Peyer's patch (tissue), 4 donors: ENCODE measurements around the gene COL28A1. TPM values are rescaled to one million over a fixed set of nuclear protein-coding genes. Genes with fewer than 3 reads are reported as not detected.

ENCODE experiments used
- DNase-seq, 3 donors: peaks; one replicate each; pipeline ENCODE4 v3.0.0-alpha.2; 2017 to 2019
- H3K27ac ChIP-seq, 4 donors: fragments of 200-600 bp; sonication (generic); one replicate each; pipeline ENCODE4 v1.5.1; 2016 to 2019
- H3K27me3 ChIP-seq, 2 donors: fragments of 200-600 bp; sonication (generic); one replicate each; pipeline ENCODE4 v1.5.1; 2019
- H3K36me3 ChIP-seq, 3 donors: fragments of 200-600 bp; sonication (generic); one replicate each; pipeline ENCODE4 v1.5.1; 2016 to 2019
- H3K4me1 ChIP-seq, 4 donors: fragments of 200-600 bp; sonication (generic); one replicate each; pipeline ENCODE4 v1.5.1; 2016 to 2019
- H3K4me3 ChIP-seq, 4 donors: fragments of 200-600 bp; sonication (generic); 1 replicate in 3 of 4; 2 replicates in 1 of 4; pipeline ENCODE4 v1.5.1; 2016 to 2019; ENCODE audit warnings: mild to moderate bottlenecking in 1 of 4
- H3K9me3 ChIP-seq, 4 donors: fragments of 200-600 bp; sonication (generic); one replicate each; pipeline ENCODE4 v1.5.1; 2016 to 2019; ENCODE audit warnings: mild to moderate bottlenecking in 1 of 4
- CTCF ChIP-seq, 6 experiments: fragments of 450-650 bp in 4 of 6; fragments of 200-600 bp in 2 of 6; sonication (generic) in 1 of 6; IDR thresholded peaks; one replicate each; pipeline ENCODE4 v1.5.1; 2017 to 2019; ENCODE audit warnings: antibody characterized with exemption in 6 of 6, mild to moderate bottlenecking in 3 of 6, moderate library complexity in 1 of 6
- POLR2A ChIP-seq, 2 donors: fragments of 450-650 bp; IDR thresholded peaks; one replicate each; pipeline ENCODE4 v1.5.1; 2017; ENCODE audit warnings: antibody characterized with exemption in 2 of 2, mild to moderate bottlenecking in 2 of 2, moderate library complexity in 2 of 2
- total RNA-seq, 4 donors: library from RNA; depleted of rRNA; stranded (reverse); fragments of >200 nt; gene quantifications; one replicate each; pipeline ENCODE4 v1.1.0, GENCODE V29; 2016

Gene COL28A1
- total RNA-seq, 4 donors from 2014 or later = 1.4 to 5.8 (median 1.9) TPM

GRCh38 chr7:7517754-7518153 is 17.9 kb downstream of the COL28A1 start:
- DNase-seq = no peak
- Histone ChIP-seq H3K36me3 (no peaks in the 10 kb centered on the region), H3K27me3 (no peaks in the 10 kb centered on the region), H3K4me3 (no peak overlapping the region), H3K27ac (no peak overlapping the region), H3K4me1 (peaks cover 0 to 12% (median 0%) of the 10 kb centered on the region in 4 donors), H3K9me3 (no peaks in the 10 kb centered on the region)
- no peak for TF ChIP-seq POLR2A (IDR thresholded peaks at IDR 0.05)
- no peak for TF ChIP-seq CTCF (IDR thresholded peaks at IDR 0.05)

GRCh38 chr7:7516662-7517061 is 19.0 kb downstream of the COL28A1 start:
- no peaks in the 10 kb centered on the region for H3K27me3 ChIP-seq
- no peaks in the 10 kb centered on the region for H3K36me3 ChIP-seq
- H3K9me3 ChIP-seq = no peaks in the 10 kb centered on the region
- peak in 1 of 3 donors; percentile 57 for DNase-seq
- TF ChIP-seq POLR2A (IDR thresholded peaks at IDR 0.05) = no peak
- TF ChIP-seq CTCF (IDR thresholded peaks at IDR 0.05) = no peak
- H3K4me3 ChIP-seq = no peak overlapping the region
- H3K4me1 ChIP-seq = peaks cover 0 to 12% (median 0%) of the 10 kb centered on the region in 4 donors
- no peak overlapping the region for H3K27ac ChIP-seq

GRCh38 chr7:7516156-7516555 is 19.5 kb downstream of the COL28A1 start:
- TF ChIP-seq POLR2A (IDR thresholded peaks at IDR 0.05) (no peak), CTCF (IDR thresholded peaks at IDR 0.05) (no peak)
- Histone ChIP-seq H3K9me3 (no peaks in the 10 kb centered on the region), H3K4me3 (no peak overlapping the region), H3K4me1 (peaks cover 0 to 12% (median 0%) of the 10 kb centered on the region in 4 donors), H3K27me3 (no peaks in the 10 kb centered on the region), H3K27ac (no peak overlapping the region), H3K36me3 (no peaks in the 10 kb centered on the region)
- DNase-seq = no peak

GRCh38 chr7:7512861-7513597 is 22.6 kb downstream of the COL28A1 start:
- Histone ChIP-seq H3K27ac (peak overlapping the region in 3 of 4 donors; percentile 18 to 63 (median 50)), H3K27me3 (no peaks in the 10 kb centered on the region), H3K4me1 (peaks cover 0 to 12% (median 0%) of the 10 kb centered on the region in 4 donors), H3K36me3 (no peaks in the 10 kb centered on the region), H3K4me3 (no peak overlapping the region), H3K9me3 (no peaks in the 10 kb centered on the region)
- TF ChIP-seq POLR2A (IDR thresholded peaks at IDR 0.05) (peak; percentile 25 to 38), CTCF (IDR thresholded peaks at IDR 0.05) (peak in 1 of 6 experiments; percentile 21)
- peak in 1 of 3 donors; percentile 56 for DNase-seq

- no peak overlapping the region for H3K27ac ChIP-seq
- no peaks in the 10 kb centered on the region for H3K36me3 ChIP-seq
- TF ChIP-seq POLR2A (IDR thresholded peaks at IDR 0.05) = no peak
- TF ChIP-seq CTCF (IDR thresholded peaks at IDR 0.05) = no peak
Observed at GRCh38 chr7:7510794-7511193, 24.9 kb downstream of the COL28A1 start.

More at GRCh38 chr7:7510794-7511193, 24.9 kb downstream of the COL28A1 start:
- no peak for DNase-seq
- no peaks in the 10 kb centered on the region for H3K27me3 ChIP-seq
- H3K4me3 ChIP-seq = no peak overlapping the region
- H3K9me3 ChIP-seq = no peaks in the 10 kb centered on the region
- no peaks in the 10 kb centered on the region for H3K4me1 ChIP-seq
